Mesodermal cell (in vitro differentiated cells): Measurements from ENCODE around the gene SNX8.
"Not testable (repeated sequence)": the region's sequence is repeated elsewhere in the genome, so short reads cannot be mapped to it uniquely, and the experiment has no call there.

Source experiments
- H3K27ac ChIP-seq: 2 replicates; pipeline ENCODE4 v1.7.0; 2013; ENCODE audit warnings: mild to moderate bottlenecking, low read depth, low read length, moderate library complexity; ENCODE audit not compliant: severe bottlenecking
- H3K36me3 ChIP-seq: 2 replicates; pipeline ENCODE4 v1.7.1; 2013; ENCODE audit warnings: mild to moderate bottlenecking, low read length, moderate library complexity; ENCODE audit not compliant: control insufficient read depth, insufficient read depth
- H3K4me1 ChIP-seq: one replicate; pipeline ENCODE4 v1.7.1; 2013; ENCODE audit warnings: mild to moderate bottlenecking, low read length; ENCODE audit not compliant: insufficient read depth, control insufficient read depth, poor library complexity, severe bottlenecking
- H3K4me3 ChIP-seq: 2 replicates; pipeline ENCODE4 v1.7.0; 2013; ENCODE audit warnings: low read length, control low read depth, mild to moderate bottlenecking; ENCODE audit not compliant: insufficient read depth, poor library complexity, severe bottlenecking; ENCODE audit errors: extremely low read depth
- H3K9me3 ChIP-seq: 2 replicates; pipeline ENCODE4 v1.7.1; 2013; ENCODE audit warnings: mild to moderate bottlenecking, low read length, moderate library complexity; ENCODE audit not compliant: control insufficient read depth
- WGBS, 2 experiments: methylation state at CpG; one replicate each; pipeline ENCODE4 v1.1.5; 2013; ENCODE audit warnings: missing lambda C conversion rate in 2 of 2; ENCODE audit not compliant: insufficient coverage in 2 of 2; 5-methylcytosine and 5-hydroxymethylcytosine counted together

The SNX8 gene

GRCh38 chr7:2307690-2308107 lies 6.5 kb downstream of the SNX8 start:
- H3K36me3 ChIP-seq, result peaks cover 7% of the 10 kb centered on the region
- H3K27ac ChIP-seq, result no peak overlapping the region
- H3K9me3 ChIP-seq, result no peaks in the 10 kb centered on the region
- H3K4me3 ChIP-seq, result no peak overlapping the region
- 80 to 86% methylated on average over 2 to 5 of the region's 7 CpGs for WGBS, 2 experiments
- H3K4me1 ChIP-seq, result peaks cover 14% of the 10 kb centered on the region

GRCh38 chr7:2306688-2307087 lies 7.6 kb downstream of the SNX8 start:
- H3K9me3 ChIP-seq, result no peaks in the 10 kb centered on the region
- no peak overlapping the region for H3K27ac ChIP-seq
- H3K4me3 ChIP-seq, result no peak overlapping the region
- H3K4me1 ChIP-seq, result peaks cover 14% of the 10 kb centered on the region
- 96 to 100% methylated on average over 3 to 5 of the region's 6 CpGs for WGBS, 2 experiments
- H3K36me3 ChIP-seq, result peaks cover 7% of the 10 kb centered on the region

GRCh38 chr7:2305258-2305657 lies 9.0 kb downstream of the SNX8 start:
- 92% methylated on average over 4 of the region's 6 CpGs; no CpG with 5 or more reads in 1 of the 2 experiments for WGBS, 2 experiments
- not testable (repeated sequence) for H3K4me3 ChIP-seq, H3K9me3 ChIP-seq, H3K36me3 ChIP-seq, H3K27ac ChIP-seq
- H3K4me1 ChIP-seq, result peaks cover 13% of the 10 kb centered on the region

GRCh38 chr7:2303520-2303919 lies 10.7 kb downstream of the SNX8 start:
- H3K9me3 ChIP-seq, H3K4me3 ChIP-seq, H3K36me3 ChIP-seq, H3K27ac ChIP-seq: not testable (repeated sequence)
- H3K4me1 ChIP-seq, result peaks cover 13% of the 10 kb centered on the region
- WGBS, 2 experiments, result 93 to 100% methylated on average over 1 to 2 of the region's 7 CpGs

GRCh38 chr7:2302743-2303397 lies 11.4 kb downstream of the SNX8 start:
- not testable (repeated sequence) for H3K9me3 ChIP-seq, H3K36me3 ChIP-seq, H3K4me3 ChIP-seq, H3K27ac ChIP-seq
- WGBS, 2 experiments, result 96% methylated on average over 15 of the region's 55 CpGs; no CpG with 5 or more reads in 1 of the 2 experiments
- H3K4me1 ChIP-seq, result peaks cover 13% of the 10 kb centered on the region

GRCh38 chr7:2301511-2301863 lies 12.8 kb downstream of the SNX8 start:
- WGBS, 2 experiments, result 73% methylated on average over 5 to 6 of the region's 6 CpGs
- no peak overlapping the region for H3K4me3 ChIP-seq
- no peaks in the 10 kb centered on the region for H3K36me3 ChIP-seq
- peak overlapping the region; percentile 78 for H3K27ac ChIP-seq
- peaks cover 13% of the 10 kb centered on the region for H3K4me1 ChIP-seq
- no peaks in the 10 kb centered on the region for H3K9me3 ChIP-seq

GRCh38 chr7:2299870-2300512 lies 14.2 kb downstream of the SNX8 start:
- Histone ChIP-seq H3K36me3 (no peaks in the 10 kb centered on the region), H3K9me3 (no peaks in the 10 kb centered on the region), H3K27ac (no peak overlapping the region), H3K4me1 (peaks cover 11% of the 10 kb centered on the region), H3K4me3 (no peak overlapping the region)
- WGBS, 2 experiments, result 94 to 96% methylated on average over 9 of the region's 9 CpGs

GRCh38 chr7:2299131-2299829 lies 15.0 kb downstream of the SNX8 start:
- WGBS, 2 experiments, result 94 to 96% methylated on average over 8 to 13 of the region's 18 CpGs

GRCh38 chr7:2296832-2297231 lies 17.4 kb downstream of the SNX8 start:
- WGBS, 2 experiments, result 95 to 100% methylated on average over 1 to 4 of the region's 6 CpGs

More at GRCh38 chr7:2299131-2299829, 15.0 kb downstream of the SNX8 start:
- H3K27ac ChIP-seq, result no peak overlapping the region
- H3K4me3 ChIP-seq, result no peak overlapping the region
- H3K36me3 ChIP-seq, result no peaks in the 10 kb centered on the region
- H3K9me3 ChIP-seq, result no peaks in the 10 kb centered on the region
- peaks cover 8% of the 10 kb centered on the region for H3K4me1 ChIP-seq

GRCh38 chr7:2295936-2296620 lies 18.2 kb downstream of the SNX8 start:
- peaks cover 8% of the 10 kb centered on the region for H3K4me1 ChIP-seq
- WGBS, 2 experiments, result 93 to 94% methylated on average over 4 of the region's 6 CpGs
- H3K4me3 ChIP-seq, result no peak overlapping the region
- no peaks in the 10 kb centered on the region for H3K9me3 ChIP-seq
- no peaks in the 10 kb centered on the region for H3K36me3 ChIP-seq
- H3K27ac ChIP-seq, result no peak overlapping the region

More at GRCh38 chr7:2296832-2297231, 17.4 kb downstream of the SNX8 start:
- peaks cover 8% of the 10 kb centered on the region for H3K4me1 ChIP-seq
- H3K9me3 ChIP-seq, result no peaks in the 10 kb centered on the region
- H3K27ac ChIP-seq, result no peak overlapping the region
- H3K36me3 ChIP-seq, result no peaks in the 10 kb centered on the region
- no peak overlapping the region for H3K4me3 ChIP-seq
